Activated T-helper 1 cell treated with anti-CD3 and anti-CD28 coated beads, Interleukin-12 subunit alpha, Interleukin-12 subunit beta, Interleukin-2, Interleukin-4 antibody, amounts not matched to agents 30 ng/mL and 10 ng/mL and 1 ng/mL, durations not matched to agents 14 hours and 24 hours and 36 hours (primary cell): ENCODE measurements around the gene C10orf71. TPM values are rescaled to one million over a fixed set of nuclear protein-coding genes. Genes with fewer than 3 reads are reported as not detected.

Experiments
- DNase-seq: peaks from one replicate; pipeline ENCODE4 v3.0.0; 2021; ENCODE audit warnings: low spot score
- H3K27ac Mint-ChIP-seq: one replicate; pipeline ENCODE4 v1.8.0; 2021; ENCODE audit warnings: mild to moderate bottlenecking, mixed read lengths
- H3K27me3 Mint-ChIP-seq: one replicate; pipeline ENCODE4 v1.8.0; 2022; ENCODE audit warnings: mild to moderate bottlenecking, moderate library complexity, mixed read lengths; ENCODE audit not compliant: insufficient read depth
- H3K36me3 Mint-ChIP-seq: one replicate; pipeline ENCODE4 v1.8.0; 2021; ENCODE audit warnings: low read depth, mixed read lengths
- H3K4me1 Mint-ChIP-seq: one replicate; pipeline ENCODE4 v1.8.0; 2021; ENCODE audit warnings: low read depth, mixed read lengths
- H3K4me3 Mint-ChIP-seq: one replicate; pipeline ENCODE4 v1.8.0; 2021; ENCODE audit warnings: mild to moderate bottlenecking, moderate library complexity, mixed read lengths
- H3K9me3 Mint-ChIP-seq: one replicate; pipeline ENCODE4 v1.8.0; 2021; ENCODE audit warnings: mixed read lengths
- intact Hi-C: fragments of 100-400 bp; cut with micrococcal nuclease; formaldehyde crosslinking; loops from one replicate; pipeline ENCODE4 v1.15.1; 2024
- total RNA-seq: library from RNA; stranded (reverse); gene quantifications from 2 replicates; pipeline ENCODE4 v1.2.3, GENCODE V29; 2022

The C10orf71 gene
- total RNA-seq, 1 donor from 2014 or later = not detected

DNA sequence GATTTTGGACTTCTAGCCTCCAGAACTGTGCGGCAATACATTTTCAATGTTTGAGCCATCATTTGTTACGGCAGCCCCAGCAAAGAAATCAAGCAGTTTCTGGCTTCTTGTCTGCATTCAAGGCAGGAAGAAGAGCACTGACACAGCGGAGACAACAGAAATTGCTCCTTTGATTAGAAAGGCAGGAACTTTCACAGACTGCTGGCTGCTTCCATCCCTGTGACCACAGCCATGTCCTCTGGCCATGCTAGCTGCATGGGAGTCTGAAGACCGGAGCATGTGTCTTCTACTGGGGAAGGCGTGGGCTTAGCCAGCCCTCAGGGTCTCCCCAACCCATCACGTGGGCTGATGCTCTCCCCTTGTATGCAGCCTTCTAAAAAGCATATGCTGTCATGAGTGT is 19.1 kb downstream of the C10orf71 start:
- DNase-seq = no peak
- no peak overlapping the region for H3K4me3 Mint-ChIP-seq
- intact Hi-C loops = no loop called here
- no peaks in the 10 kb centered on the region for H3K9me3 Mint-ChIP-seq
- H3K27ac Mint-ChIP-seq = no peak overlapping the region
- no peaks in the 10 kb centered on the region for H3K36me3 Mint-ChIP-seq
- no peaks in the 10 kb centered on the region for H3K4me1 Mint-ChIP-seq
- H3K27me3 Mint-ChIP-seq = peaks cover 5% of the 10 kb centered on the region

DNA sequence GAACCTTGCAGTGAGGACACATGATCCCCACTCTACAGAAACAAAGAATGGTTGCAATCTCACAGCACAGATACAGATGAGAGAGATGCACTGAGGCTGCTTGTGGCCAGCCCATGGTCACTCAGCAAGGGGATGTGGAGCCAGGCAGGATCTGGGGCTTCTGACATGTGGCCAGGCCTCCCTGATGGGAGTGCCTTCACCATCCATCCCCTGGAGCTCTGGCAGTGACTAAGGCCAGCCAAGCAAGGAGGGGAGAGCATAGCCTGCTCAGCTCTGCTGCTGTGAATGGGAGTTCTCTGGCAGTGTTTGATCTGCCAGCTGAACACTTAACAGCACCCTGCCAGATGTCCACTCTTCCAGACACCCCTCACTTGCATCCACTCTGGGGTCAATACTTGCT is 19.8 kb downstream of the C10orf71 start:
- Mint-ChIP-seq H3K4me3 (no peak overlapping the region), H3K36me3 (no peaks in the 10 kb centered on the region), H3K9me3 (no peaks in the 10 kb centered on the region), H3K4me1 (no peaks in the 10 kb centered on the region), H3K27me3 (peaks cover 5% of the 10 kb centered on the region), H3K27ac (no peak overlapping the region)
- intact Hi-C loops = no loop called here
- no peak for DNase-seq

DNA sequence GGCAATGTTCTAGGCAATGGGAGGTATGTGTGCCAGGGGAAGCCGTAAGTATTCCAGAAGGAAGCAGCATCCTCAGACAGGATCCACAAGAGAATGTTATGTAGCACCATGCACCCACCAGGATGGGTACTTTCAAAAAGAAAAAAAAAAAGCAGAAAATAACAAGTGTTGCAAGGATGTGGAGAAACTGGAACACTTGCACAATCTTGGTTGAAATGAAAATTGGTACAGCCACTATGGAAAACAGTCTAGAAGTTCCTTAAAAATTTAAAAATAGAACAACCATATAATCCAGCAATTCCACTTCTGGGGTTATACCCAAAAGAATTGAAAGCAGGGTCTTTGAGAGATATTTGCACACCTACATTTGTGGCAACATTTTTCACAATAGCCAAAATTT is 20.2 kb downstream of the C10orf71 start:
- H3K36me3 Mint-ChIP-seq = no peaks in the 10 kb centered on the region
- H3K9me3 Mint-ChIP-seq = no peaks in the 10 kb centered on the region
- intact Hi-C loops = no loop called here
- H3K27ac Mint-ChIP-seq = no peak overlapping the region
- no peaks in the 10 kb centered on the region for H3K4me1 Mint-ChIP-seq
- peaks cover 5% of the 10 kb centered on the region for H3K27me3 Mint-ChIP-seq
- no peak for DNase-seq
- no peak overlapping the region for H3K4me3 Mint-ChIP-seq

DNA sequence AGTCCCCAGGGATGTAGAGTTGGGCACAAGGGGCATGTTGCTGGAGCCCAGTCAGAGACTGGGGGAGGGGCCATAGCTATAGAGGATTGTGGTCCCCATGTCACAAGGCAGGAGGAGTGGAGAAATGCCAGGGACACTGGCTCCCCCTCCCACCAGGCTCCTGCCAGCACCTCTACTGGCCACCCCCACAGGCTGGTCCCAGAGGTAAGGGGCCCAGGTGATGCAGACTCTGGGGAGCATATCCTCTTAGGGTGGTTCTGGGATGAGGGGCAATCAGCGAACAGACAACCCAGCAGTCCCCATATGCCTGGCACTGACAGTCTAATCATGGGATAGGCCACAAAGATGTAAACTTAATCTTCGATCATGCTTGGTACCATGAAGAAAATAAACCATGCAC is 21.2 kb downstream of the C10orf71 start:
- no peak overlapping the region for H3K4me3 Mint-ChIP-seq
- no peaks in the 10 kb centered on the region for H3K4me1 Mint-ChIP-seq
- intact Hi-C loops = no loop called here
- H3K9me3 Mint-ChIP-seq = no peaks in the 10 kb centered on the region
- H3K27ac Mint-ChIP-seq = no peak overlapping the region
- DNase-seq = no peak
- no peaks in the 10 kb centered on the region for H3K36me3 Mint-ChIP-seq
- H3K27me3 Mint-ChIP-seq = peaks cover 5% of the 10 kb centered on the region

DNA sequence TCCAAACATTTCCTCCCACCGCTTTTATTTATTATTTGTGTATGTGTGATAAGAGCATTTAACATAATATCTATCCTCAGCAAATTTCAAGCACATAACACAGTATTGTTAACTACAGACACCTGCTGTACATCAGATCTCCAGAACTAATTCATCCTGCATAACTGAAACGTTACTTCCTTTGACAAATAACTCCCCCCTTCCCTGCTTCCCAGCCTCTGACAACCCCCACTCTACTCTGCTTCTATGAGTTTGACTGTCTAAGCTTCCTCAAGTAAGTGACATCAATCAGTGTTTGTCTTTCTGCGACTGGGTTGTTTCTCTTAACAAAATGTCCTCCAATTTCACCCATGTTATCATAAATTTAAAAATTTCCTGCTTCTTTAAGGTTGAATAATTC is 22.1 kb downstream of the C10orf71 start:
- intact Hi-C loops = no loop called here
- Mint-ChIP-seq H3K36me3 (no peaks in the 10 kb centered on the region), H3K4me1 (no peaks in the 10 kb centered on the region), H3K27ac (no peak overlapping the region), H3K9me3 (no peaks in the 10 kb centered on the region), H3K4me3 (no peak overlapping the region), H3K27me3 (peaks cover 5% of the 10 kb centered on the region)
- DNase-seq = no peak

DNA sequence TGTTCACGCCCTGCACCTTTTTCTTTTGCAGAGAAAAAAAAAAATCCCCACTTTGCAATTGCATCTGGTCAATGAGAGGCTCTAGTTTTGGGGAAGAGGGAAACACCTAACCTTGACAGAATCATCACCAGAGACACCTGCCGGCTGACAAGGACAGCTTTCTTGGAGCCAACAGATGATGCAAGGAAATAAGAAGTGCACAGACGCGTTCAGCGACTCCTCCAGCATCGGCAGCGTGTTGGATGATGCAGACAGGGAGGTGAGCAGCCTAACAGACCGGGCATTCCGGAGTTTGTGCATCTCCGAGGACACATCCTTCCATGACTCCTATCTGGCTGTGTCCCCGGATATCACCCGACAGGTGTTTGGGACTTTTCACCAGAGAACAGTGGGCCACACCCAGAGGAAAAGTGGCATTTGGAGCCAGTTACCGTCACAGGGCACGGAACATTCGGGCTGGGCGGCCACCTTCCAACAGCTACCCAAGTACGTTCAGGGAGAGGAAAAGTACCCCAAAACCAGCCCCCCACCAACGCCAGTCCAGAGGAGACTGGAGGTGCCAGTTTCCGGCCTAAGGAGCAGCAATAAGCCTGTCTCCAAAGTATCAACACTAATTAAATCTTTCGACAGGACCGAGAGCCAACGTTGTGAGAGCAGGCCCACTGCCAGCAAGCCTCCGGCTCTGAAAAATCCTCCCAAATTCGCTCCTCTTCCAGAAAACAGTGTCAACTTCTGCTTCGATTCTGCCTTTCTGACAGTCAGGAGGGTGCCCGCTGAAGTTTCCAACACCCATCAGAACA is 23.6 kb downstream of the C10orf71 start:
- Mint-ChIP-seq H3K27me3 (peaks cover 5% of the 10 kb centered on the region), H3K4me3 (no peak overlapping the region), H3K36me3 (no peaks in the 10 kb centered on the region), H3K9me3 (no peaks in the 10 kb centered on the region), H3K27ac (no peak overlapping the region), H3K4me1 (no peaks in the 10 kb centered on the region)
- DNase-seq = no peak
- intact Hi-C loops = no loop called here

GRCh38 chr10:49323171-49323895 is 24.4 kb downstream of the C10orf71 start:
- intact Hi-C loops = no loop called here
- H3K9me3 Mint-ChIP-seq = no peaks in the 10 kb centered on the region
- no peak overlapping the region for H3K27ac Mint-ChIP-seq
- DNase-seq = no peak
- H3K4me1 Mint-ChIP-seq = no peaks in the 10 kb centered on the region
- H3K27me3 Mint-ChIP-seq = peaks cover 5% of the 10 kb centered on the region
- no peaks in the 10 kb centered on the region for H3K36me3 Mint-ChIP-seq
- no peak overlapping the region for H3K4me3 Mint-ChIP-seq

- Mint-ChIP-seq H3K27me3 (peaks cover 5% of the 10 kb centered on the region), H3K36me3 (no peaks in the 10 kb centered on the region), H3K4me1 (no peaks in the 10 kb centered on the region), H3K4me3 (no peak overlapping the region), H3K27ac (no peak overlapping the region), H3K9me3 (no peaks in the 10 kb centered on the region)
- no peak for DNase-seq
- intact Hi-C loops = no loop called here
Measured at GRCh38 chr10:49323896-49324270, 24.9 kb downstream of the C10orf71 start.

DNA sequence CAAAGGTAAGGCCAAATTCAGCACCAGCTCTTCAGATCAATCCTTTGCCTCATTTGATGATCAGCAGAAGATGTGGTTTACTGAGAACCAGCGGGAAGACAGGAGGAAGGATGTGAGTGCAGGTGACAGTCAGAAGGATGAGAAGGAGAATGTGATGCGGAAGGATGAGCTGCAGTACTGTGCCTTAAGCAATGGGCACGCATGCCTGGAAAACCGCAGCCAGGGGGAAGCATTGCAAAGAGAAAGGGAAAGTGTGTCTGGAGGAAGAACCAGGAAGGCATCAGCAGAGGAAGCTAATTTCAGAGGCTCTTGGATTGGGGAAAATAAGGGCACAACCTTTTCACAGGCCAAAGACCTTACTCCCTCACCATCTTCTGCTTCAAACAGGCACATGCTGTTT is 25.7 kb downstream of the C10orf71 start:
- Mint-ChIP-seq H3K36me3 (no peaks in the 10 kb centered on the region), H3K27ac (no peak overlapping the region), H3K4me1 (no peaks in the 10 kb centered on the region), H3K4me3 (no peak overlapping the region), H3K9me3 (no peaks in the 10 kb centered on the region), H3K27me3 (peaks cover 4% of the 10 kb centered on the region)
- intact Hi-C loops = no loop called here
- DNase-seq = no peak

DNA sequence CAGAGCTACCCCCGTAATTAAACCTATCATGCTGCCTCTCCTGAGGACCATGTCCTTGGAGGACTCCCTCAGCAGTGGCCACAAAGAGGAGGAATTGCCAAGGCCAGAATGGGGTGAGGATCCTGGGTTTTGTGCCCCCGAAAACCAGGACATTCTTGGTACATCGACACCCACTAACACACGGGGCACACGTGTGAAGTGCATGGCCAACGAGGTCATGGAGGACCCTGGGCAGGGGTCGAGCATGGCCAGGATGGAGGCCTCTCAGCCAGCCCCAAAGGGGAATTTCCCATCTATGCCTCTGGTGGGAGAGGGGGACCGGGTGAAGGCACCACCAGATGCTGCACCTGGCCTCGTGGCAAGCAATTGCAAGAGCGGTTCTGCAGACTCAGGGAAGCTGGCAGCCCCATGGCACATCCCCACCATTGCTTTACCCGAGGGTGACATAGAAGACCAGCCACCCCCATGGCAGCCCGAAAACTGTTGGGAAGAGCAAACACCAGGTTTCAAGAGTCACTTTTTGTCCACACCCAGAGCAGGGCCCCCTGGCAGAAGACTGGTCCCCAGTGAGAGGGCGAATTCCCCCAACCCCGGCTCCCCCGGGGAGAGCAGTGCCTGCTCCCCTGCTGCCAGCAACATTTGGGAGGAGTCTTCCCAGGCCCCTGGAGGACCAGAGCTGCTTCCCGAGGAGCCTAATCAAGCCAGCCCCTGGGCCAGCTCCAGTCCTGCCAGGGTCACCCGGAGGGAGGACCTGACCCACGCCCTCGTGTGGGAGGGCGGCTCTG is 26.4 kb downstream of the C10orf71 start:
- Mint-ChIP-seq H3K4me1 (no peaks in the 10 kb centered on the region), H3K36me3 (no peaks in the 10 kb centered on the region), H3K4me3 (no peak overlapping the region), H3K9me3 (no peaks in the 10 kb centered on the region), H3K27ac (no peak overlapping the region), H3K27me3 (peaks cover 4% of the 10 kb centered on the region)
- no peak for DNase-seq
- intact Hi-C loops = no loop called here

DNA sequence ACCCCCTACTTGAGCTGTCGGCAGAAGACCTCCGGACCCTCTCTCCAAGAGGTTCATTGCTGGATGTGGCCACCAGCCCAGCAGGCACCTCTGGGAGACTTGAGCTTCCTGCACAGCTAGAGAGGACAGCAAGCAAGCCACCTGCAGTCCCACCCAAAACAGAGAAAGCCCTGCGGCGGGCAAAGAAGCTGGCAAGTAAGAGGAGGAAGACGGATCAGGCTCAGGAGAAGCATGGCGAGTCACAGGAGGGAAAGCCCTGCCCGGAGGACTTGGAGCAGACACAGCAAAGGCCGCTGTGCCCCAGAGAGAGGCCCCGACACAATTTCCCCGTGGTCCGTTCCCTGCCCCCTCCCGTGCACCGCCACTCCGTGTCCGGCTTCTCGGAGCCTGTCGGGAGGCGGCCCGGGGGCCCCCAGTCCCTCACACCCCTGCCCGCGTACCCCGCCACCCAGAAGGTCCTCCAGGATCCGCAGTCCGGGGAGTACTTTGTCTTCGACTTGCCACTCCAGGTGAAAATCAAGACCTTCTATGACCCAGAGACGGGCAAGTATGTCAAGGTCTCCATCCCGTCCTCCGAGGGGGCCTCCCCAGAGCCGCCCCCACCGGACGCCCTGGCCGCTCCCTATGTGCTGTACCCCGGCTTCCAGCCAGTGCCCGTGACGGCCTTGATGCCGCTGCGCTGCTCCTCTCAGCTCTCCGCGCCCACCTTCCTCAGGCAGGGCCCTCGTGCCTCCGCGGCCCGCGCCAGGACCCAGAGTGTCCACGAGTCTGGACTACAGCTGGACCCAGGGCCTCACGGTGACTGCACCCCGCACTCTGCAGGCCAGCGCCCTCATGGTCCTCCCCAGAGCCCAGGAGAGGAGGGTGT is 27.2 kb downstream of the C10orf71 start:
- Mint-ChIP-seq H3K27ac (no peak overlapping the region), H3K36me3 (no peaks in the 10 kb centered on the region), H3K4me1 (no peaks in the 10 kb centered on the region), H3K9me3 (no peaks in the 10 kb centered on the region), H3K27me3 (peaks cover 4% of the 10 kb centered on the region), H3K4me3 (no peak overlapping the region)
- no peak for DNase-seq
- intact Hi-C loops = no loop called here

DNA sequence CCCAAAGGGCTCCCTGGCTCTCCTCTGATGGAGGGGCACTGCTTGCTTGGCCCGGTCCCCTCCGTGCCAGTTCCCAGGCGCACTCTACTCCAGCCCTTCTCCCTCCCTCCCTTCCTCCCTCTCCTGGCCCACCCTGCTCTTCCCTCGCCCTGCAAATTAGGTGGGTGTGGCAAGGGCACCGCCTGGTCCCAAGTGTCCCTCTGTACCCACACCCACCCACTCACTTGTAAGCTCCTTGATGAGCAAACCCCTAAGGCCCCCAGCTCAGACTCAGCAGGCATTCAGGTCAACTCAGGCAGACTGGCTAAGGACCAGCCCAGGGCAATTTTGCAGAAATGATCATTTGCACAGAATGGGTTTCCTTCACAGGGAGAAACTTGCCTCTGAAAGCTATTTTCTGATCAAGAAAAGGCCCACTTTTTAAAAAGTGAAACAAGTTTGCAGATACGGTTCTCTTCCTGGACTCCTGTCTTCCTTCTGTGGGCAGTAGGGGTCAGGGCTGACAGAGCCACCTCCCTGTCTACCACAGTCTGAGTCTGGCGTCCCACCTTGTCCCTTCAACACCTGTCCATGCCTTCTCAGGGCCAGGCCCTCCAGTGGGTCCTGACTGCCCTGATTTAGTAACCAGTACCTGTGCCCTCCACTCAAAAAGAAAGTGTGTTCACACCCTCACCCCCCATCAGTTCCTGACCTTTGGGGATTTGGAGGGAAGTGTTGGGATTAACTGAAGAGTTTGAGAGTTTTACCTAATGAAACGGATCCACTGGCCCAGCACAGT is 28.3 kb downstream of the C10orf71 start:
- no peak overlapping the region for H3K27ac Mint-ChIP-seq
- DNase-seq = no peak
- intact Hi-C loops = no loop called here
- no peaks in the 10 kb centered on the region for H3K27me3 Mint-ChIP-seq
- no peak overlapping the region for H3K4me3 Mint-ChIP-seq
- no peaks in the 10 kb centered on the region for H3K9me3 Mint-ChIP-seq
- no peaks in the 10 kb centered on the region for H3K4me1 Mint-ChIP-seq
- H3K36me3 Mint-ChIP-seq = no peaks in the 10 kb centered on the region
